SIG-M5 treated with dmso at 0.1 percent for 504 hours (cell line): ENCODE results near the gene SLC27A6.

ENCODE experiments used
- DNase-seq: peaks from one replicate; lab custom pipeline; 2025; ENCODE audit not compliant: unreplicated experiment; lab: John Stamatoyannopoulos, UW

Gene SLC27A6

DNA sequence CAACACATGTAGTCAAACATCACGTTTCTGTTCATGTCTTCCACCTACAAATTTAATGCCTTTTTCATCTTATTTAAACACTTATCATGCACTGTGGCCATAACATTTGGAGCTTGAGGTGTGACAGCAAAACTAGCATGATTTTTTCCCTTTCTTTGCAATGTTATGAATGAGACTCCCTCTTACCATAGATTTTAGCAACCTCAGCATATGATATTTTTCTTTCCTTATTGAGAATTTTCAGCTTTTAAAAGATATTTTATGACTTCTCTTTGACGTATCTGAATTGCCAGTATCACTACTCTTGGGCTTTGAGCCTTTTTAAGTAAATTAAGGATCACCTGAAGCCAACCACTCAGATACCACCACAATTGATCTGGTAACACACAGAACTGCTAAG, 96.6 kb downstream of the SLC27A6 start:
- no peak for DNase-seq

DNA sequence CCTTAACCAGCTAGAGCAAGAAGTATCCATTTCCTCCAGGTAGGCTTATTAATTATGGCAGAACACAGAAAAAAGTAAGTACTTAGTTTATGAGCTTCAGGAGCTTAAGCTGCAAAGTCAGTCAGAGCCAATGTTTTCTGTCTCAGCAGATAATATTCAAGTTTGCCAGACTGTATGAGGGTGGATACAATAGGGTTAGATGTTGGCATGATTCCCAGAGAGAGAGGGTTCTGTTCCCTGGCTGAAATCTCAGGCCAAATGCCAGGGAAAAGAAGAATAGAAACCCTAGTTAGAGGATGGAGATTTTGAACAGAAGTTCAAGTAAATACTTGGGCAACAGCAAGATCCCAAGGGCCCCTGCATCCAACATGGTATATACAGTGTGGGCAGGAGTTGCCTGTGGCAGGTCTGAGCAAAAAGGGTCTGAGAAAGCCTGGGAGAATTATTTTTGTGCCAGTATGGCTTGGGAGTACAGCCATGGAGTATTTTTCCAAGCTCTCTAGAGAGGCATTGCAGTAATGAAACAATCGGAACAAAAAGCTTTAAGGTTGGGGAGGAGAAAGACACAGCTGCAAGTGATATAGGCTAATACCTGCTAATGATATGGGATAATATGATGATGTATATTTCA, 98.3 kb downstream of the SLC27A6 start:
- no peak for DNase-seq

DNA sequence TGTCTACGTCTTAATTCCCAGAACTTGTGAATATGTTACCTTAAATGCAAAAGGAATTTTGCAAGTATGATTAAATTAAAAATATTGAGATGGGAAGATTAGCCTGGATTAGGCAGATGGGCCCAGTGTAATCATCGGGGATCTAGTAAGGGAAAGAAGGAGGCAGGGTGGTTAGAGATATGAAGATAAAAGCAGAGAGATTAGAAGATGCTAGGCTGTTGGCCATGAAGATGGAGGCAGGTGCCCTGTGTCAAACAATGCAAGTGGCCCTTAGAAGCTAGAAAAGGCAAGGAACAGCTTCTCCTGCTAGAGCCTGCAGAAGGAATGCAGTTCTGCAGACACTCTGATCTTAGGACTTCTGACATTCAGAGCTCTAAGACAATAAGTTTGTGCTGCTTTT, 100.4 kb downstream of the SLC27A6 start:
- DNase-seq = no peak

DNA sequence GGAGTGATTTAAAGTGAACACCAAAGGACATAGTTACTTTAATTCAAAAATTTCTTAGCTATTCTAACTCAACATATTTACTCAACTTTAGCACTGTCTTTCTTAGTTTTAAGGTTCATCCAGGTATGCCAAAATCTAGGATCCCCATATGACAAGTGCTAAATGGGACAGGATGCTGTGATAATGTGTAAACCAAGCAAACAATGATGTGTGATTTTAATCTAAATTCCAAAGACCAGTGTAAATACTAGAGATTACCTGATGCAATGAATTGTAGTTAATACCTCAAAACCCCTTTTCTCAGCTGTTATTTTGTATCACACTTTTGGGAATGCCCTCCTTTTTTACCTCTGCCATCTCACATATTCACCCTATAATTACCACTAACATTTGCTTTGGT, 102.5 kb downstream of the SLC27A6 start:
- no peak for DNase-seq

DNA sequence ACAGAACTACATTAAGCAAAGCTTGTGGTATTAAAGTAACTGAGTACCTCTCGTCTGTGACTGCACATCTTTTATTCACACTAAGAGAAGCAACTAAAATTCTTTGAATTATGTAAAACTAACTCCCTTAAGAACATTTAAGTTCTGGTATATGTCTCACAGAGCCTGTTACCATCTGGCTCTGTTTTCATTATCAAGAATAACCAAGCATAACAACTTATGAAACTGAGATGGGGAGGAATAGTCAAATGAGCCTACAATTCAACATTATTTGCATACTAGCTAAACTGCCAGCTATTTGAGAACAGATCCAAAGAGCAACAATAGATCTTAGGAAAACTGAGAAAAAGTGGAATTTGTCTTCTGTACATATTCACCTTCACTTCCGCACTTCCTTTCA, 104.0 kb downstream of the SLC27A6 start:
- DNase-seq = no peak

DNA sequence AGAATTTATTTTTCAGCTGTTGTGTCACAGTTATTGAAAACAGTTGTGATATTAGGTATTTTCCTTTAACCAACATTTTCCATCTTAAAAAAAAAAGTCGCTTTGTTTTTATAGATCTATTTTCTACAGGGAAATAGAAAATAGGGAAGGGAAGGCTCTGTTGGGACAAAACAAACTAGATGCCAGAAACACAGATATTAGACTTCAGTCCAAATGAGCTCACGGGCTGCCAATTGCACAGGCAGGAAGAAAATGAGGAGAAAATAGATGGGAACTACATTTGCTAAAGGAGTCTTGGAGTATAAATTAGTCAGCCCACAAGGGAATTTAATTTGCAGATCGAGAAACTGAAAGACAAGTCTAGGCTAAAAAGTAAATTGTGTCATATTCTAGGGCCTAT, 107.8 kb downstream of the SLC27A6 start:
- no peak for DNase-seq

DNA sequence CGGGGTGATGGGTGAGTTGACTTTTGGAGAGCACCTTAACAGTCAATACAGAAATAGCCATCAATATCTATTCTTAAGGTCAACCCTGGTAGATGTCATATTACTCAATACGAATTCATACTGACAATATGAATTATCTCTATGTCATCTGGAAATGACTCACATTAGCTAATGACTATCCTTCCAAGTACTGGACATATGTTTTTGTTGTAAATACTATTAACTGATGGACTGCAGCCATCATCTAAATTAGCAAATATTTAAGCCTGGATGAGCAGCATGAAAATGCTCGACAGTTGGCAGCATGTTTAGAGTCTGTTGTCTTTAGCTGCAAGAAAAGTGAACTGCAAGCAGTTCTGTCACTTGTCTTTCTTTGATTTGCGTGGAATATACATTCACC, 109.6 kb downstream of the SLC27A6 start:
- no peak for DNase-seq

DNA sequence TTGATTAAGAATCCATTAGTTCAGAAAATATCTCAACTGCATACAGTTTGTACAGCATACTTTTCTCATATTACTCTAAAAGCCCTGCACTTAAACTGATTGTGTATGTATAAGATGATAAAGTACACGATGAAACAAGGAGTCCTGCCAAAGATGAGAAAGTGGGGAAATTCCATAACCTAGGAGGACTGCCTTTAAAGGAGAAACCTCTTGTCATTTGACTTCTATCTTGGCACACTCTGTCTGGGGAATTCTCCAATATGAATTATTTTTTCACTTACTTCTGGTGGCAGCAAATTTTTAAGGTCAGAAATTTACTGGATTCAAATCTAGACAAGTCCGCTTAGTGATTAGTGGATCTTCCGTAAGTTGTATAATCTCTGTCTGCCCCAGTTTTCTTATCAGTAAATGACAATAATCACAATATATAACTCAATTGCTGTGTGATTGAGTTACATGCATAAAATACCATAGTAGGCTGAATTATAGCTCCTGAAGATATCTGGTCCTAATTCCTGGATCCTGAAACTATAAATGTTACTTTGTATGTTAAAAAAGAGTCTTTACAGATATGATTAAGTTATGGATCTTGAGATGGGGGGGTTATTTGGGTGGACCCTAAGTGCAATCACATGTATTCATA, 112.3 kb downstream of the SLC27A6 start:
- DNase-seq = no peak

DNA sequence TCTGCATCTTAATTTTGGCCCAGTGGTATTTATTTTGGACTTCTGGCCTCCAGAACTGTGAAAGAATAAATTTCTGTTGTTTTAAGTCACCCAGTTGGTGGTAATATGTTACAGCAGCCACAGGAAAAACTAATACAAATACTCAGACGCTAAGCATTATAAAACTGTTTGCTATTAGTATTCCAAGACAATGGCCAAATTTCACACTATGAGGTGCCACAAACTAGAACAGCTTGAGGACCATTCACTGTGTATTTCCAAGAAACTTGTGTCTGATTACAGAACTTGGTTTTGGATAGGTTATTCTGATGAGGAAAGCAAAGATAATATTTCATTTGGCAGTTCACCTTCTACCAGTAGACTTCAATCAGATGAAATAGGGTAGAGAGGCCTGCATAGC, 113.0 kb downstream of the SLC27A6 start:
- no peak for DNase-seq

DNA sequence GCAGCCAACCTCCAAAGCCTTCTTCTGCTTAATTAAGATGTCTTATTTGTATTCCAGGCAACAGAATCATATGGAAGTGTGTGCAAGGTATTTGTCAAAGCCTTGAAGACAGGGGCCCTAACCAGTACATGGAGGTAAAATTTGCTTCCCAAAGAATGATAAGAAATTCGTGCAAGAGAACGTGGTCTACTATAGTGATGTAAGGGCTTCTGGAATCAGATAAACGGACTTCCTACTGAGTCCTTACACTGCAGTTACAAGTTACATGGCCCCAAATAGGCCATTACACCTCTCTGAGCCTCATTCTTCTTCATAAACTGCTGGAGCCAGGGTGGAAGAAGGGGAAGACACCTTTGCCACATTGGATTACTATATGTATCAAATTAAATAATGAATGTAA, 113.4 kb downstream of the SLC27A6 start:
- DNase-seq = no peak

DNA sequence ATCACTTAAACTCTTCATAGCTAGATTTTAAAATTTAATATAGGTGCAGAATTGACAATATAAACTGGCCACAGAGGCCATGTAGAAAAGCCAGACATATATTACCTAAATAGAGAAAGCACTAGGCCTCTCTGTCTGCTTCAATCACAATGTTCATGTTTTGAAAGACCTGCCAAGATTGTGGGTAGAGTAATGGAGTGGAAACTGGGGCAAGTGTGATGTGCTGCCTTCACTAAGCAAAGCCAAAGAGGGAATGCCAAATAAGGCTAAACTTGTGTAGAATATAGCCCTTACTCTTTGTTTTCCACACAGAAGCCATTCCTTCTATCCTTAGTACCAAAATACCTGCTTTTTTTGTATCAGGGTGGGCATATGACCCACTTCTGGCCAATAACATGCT, 114.2 kb downstream of the SLC27A6 start:
- DNase-seq = no peak

DNA sequence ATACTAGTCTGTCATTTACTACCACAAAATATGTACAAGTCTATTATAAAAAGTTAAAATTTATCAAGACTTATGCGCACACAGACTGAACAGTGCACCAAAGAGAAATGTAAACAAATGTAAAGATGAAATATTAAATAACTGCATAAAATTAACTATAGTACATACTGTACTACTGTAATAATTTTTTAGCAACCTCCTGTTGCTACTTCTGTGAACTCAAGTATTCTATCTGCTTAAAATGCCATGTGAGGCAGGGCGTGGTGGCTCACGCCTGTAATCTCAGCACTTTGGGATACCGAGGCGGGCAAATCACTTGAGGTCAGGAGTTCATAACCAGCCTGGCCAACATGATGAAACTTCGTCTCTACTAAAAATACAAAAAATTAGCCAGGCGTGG, 115.5 kb downstream of the SLC27A6 start:
- no peak for DNase-seq

DNA sequence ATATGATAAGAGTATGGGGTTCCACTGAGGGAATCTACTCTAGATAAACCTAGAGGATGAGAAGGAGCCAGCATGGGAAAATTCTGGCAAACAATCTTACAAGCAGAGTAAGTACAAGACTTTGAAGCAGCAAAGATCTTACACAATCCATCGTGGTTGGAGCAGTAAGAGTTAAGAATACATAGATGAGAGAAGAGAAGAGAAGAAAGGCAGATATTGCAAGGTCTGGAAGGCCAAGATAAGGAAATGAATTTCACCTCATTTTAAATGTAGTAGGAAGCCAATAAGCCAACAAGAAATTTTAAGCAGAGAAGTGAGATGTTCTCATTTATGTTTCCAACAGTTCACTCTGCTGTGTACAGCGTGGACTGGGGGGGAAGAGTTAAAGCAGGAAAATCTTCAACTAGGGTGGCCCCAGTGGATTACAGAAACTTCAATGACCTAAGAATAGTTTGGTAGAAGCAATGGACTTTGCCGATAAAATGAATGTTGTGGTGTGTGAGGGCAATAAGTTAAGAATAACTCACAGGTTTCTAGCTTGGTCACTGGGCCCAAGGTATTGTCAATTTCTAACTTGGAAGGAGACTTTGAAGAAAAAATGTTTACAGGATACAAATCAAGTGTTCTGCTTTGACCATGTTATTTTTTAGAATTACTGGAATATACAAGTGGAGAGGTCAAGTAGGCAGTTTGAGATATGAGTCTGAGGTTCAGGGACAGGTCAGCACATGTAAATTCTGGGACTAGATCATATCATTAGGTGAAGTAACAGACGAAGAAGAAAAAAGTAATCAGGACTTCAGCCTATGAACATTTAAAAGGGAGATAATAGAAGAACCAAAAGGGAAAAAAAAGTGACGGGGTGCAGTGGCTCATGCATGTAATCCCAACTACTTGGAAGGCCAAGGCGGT, 117.2 kb downstream of the SLC27A6 start:
- DNase-seq = no peak
